GM11168 (cell line): ENCODE measurements around the gene ASB16.
"Not testable (repeated sequence)": the region's sequence is repeated elsewhere in the genome, so short reads cannot be mapped to it uniquely, and the experiment has no call there.

ENCODE experiments used
- in situ Hi-C: fragments of 300-500 bp; cut with MboI; formaldehyde crosslinking; loops from one replicate; pipeline ENCODE4 v1.12.0; 2022; ENCODE audit warnings: low sequenced_read_pairs; ENCODE audit not compliant: unreplicated experiment

Gene ASB16

DNA sequence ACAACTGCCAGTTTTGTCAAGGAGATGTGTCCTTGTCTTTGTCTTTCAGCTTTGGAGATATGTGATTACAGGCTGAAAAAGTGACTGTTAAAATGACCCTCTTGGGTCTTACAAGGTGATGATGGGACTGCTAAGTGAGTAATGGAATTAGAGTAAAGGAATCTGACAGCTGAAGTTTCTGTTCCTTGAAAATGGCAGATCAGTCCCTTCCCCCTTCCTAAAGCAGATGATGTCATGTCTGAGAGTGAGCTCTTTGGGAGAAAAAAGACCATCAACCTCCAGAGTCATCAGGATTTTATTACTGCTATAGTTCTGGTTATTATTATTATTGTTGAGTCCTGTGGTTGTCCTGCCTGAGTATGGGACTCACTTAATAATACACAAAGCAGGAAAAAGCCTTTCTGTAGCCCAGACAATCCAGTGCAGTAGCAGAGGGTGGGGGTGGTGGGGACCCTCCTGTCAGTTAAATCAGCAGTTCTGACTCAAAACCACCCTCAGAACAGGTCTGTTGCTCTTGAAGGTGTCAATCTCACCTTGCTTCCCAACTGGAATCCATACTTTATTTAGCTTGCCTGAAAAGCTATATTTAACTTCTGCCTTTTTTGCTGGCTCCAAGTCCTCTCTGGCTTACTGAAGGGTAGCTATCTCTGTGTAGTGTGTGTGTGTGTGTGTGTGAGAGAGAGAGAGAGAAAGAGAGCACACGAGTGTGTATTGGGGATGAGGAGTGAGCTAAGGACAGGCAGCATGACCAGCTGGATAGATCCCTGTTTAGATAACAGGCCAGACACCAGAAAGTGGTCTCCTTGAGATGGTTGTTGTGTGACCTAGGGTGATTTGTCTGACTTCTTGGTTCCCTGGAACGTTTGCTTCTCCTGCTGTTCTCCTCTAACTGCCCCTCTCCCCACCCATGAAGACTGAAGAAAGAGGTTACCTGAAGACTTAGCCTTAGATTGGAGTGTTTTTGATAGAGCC lies 23.8 kb upstream of the ASB16 start:
- in situ Hi-C loops, result no loop called here

DNA sequence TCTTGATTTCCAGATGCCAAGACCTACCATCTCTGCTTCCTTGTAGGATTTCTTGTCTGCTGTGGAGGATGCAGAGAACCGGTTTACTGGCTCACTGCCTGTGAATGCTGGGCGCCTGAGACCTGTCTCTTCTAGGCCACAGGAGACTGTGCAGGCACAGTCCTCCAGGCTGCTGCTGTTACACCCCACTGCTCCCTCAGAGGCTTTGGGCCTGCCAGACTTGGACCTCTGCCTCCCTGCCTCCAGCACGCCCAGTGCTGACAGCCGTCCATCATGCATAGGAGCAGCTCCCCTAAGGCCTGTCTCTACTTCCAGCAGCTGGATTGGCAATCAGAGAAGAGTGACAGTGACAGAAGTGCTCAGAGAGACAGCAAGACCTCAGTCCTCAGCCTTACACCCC lies 22.7 kb upstream of the ASB16 start:
- in situ Hi-C loops, result no loop called here

DNA sequence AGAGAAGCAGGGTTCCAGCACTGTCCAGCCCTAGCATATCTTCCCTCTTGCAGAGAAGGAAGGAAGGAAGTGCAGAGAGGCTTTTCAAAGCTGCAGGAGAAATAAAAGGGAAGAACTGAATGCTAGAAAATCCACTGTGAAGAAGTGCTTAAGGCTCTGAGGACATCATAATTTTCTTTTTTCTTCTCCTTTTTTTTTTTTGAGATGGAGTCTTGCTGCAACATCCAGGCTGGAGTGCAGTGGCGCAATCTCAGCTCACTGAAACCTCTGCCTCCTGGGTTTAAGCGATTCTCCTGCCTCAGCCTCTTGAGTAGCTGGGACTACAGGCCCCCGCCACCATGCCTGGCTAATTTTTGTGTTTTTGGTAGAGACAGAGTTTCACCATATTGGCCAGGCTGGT lies 21.4 kb upstream of the ASB16 start:
- in situ Hi-C loops, result not testable (repeated sequence)

DNA sequence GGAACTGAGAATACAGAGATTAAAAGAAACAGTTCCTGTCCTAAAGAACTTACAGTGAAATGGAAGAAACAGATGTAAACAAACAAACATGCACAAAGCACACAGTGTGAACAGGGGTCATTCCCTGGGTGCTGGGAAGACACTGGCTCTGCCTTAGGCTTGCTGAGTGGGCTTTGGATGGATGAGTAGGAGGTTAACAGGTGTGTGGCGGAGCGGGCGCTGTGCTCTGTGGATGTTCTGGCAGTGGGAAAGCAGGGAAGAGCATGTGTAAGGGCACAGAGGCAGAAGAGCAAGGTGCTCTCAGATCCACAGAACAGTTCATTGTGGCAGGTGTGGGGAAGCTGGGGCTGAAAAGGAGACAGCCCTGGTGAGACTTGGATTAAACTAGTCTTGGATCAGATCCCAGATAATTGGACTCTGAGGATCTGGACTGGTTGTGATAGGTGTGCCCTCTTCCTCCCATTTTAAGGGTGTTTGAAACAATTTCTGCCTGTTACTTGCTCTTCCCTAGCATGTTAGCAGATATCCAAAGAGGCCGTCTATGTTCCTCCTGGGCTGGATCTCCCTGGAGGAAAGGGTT lies 20.7 kb upstream of the ASB16 start:
- in situ Hi-C loops, result no loop called here

DNA sequence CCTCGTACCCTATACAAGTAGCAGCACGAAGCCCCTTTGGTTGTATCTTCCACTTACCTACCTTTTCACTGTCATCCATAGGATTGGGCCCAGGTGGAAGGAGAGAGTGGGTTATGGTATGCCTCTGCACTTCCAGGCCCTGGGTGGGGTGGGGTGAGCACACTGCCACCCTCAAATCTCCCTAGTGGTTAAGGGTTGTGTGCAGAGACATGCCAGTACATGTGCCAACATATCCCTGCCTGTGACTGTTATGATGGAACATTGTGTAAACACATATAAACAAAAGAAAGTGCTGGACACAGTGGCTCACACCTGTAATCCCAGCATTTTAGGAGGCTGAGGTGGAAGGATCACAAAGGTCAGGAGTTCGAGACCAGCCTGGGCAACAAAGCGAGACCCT lies 17.6 kb upstream of the ASB16 start:
- in situ Hi-C loops, result no loop called here

DNA sequence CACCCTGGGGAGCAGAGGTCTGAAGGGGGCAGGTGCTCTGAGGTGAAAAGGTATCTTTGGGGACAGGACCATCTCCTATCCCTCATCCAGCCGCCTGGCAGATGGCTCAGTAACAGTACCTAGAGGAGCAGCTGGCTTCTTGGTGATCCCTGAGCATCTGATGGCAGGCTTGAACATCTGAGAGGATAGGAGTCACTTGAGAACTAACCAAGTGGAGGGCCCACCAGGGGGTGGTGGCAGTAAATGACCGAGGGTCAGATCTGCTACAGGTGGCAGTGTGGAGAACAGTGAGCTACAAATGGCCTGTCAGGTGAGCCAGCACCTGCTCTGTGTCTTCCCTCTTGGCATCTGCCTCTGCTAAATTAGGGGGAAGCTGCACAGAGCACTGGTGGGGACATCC lies 15.0 kb upstream of the ASB16 start:
- in situ Hi-C loops, result no loop called here

DNA sequence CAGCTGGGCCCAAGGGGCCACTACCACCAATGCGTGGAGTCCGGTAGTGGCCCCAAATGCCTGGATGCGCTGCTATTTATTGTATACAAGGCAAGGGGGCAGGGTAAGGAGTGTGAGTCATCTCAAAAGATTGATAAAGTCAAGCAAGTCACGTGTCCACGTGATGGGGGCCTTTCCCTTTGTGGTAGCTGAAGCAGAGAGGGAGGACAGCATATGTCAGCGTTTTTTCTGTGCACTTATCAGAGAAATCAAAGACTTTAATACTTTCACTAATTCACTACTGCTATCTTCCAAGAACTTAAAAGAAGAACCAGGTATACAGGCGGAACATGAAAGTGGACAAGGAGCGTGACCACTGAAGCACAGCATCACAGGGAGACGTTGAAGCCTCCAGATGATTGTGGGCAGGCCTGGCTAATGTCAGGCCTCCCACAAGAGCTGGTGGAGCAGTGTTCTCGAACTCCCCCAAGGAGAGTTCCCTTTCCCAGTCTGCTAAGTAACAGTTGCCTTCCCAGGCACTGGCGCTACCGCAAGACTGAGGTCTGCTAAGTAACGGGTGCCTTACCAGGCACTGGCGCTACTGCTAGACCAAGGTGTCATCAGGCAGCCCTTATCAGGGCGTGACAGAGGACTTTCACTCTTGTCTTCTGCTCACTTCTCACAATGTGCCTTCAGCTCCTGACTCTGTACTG lies 10.8 kb upstream of the ASB16 start:
- in situ Hi-C loops, result no loop called here

DNA sequence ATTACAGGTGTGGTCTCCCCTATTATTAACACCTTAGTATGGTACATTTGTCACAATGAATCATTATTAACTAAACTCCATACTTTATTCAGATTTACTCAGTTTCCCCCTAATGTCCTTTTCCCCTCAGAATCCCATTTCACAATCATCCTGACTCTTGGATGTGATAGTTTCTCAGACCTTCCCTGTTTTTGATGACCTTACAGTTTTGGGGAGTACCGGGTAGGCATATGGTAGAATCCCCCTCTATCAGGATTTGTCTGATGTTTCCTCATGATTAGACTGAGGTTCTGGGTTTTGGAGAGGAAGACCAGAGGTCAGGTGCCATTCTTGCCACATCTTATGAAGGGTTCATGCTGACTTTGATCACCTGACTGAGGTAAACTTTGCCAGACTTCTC lies 6.0 kb upstream of the ASB16 start:
- in situ Hi-C loops, result no loop called here

DNA sequence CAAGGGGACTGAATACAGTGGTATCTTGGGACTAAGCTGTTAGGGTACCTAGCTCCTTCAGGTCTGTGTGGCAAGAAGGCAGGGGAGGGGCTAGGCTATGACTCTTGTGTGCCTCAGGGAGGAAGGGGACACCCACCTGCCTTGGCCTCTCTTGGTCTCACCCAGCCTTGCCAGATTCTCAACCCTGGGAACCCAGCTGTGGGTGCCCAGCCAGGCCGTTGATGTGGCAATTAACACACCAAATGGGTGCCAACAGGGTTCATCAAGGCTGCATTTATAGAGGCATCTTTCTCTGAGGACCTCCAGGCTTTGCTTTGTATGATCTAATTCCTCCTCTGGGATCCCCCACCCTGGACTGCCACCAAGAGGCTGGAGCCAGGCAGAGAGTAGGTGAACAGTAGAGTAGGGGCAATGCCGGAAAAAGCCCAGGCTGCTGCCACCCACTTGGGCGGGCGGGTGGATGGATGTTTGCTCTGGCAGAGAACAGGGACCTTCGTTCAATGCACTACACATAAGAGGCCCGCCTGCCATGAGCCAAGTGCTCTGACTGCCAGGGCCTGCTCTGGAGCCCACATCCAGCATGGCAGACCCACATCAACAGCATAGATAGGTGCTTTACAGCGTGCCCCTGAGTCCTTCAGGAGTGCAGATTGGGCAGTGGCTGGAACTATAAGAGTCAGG lies 3.2 kb upstream of the ASB16 start:
- in situ Hi-C loops, result no loop called here

DNA sequence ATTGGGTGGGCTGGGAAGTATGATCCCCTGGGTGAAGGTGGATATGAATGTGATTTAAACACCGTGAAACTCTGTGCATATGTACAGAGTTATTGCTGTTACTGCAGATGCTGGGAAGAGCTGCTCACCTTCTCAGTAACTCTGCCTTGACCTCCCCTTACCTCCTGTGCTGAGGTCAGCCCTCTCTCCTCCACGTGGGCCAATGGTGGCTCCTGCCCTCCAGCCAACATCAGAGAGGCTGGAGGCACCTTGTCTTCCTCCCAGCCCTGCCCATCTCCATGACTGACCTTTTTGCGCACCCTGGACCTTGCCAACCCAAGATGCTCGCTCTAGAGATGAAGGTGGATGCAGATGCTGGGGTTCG lies 387 bp upstream of the ASB16 start:
- in situ Hi-C loops, result no loop called here

DNA sequence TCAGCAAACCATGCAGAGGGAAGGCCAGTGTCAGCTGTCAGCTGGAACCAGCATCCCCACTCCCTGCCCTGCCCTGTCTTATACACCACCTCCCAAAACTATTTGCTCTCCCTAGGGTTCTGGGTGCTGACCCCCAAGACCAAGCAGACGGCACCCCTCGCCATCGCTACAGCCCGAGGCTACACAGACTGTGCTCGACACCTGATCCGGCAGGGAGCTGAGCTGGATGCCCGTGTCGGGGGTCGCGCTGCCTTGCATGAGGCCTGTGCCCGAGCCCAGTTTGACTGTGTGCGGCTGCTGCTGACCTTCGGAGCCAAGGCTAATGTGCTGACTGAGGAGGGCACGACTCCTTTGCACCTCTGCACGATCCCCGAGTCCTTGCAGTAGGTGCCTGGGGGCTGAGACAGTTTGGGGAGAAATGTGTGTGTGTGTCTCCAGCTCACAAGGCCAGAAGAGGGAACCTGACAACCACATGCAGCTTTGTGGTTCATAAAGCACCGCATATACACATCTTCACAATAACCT lies 1.5 kb downstream of the ASB16 start:
- in situ Hi-C loops, result no loop called here

DNA sequence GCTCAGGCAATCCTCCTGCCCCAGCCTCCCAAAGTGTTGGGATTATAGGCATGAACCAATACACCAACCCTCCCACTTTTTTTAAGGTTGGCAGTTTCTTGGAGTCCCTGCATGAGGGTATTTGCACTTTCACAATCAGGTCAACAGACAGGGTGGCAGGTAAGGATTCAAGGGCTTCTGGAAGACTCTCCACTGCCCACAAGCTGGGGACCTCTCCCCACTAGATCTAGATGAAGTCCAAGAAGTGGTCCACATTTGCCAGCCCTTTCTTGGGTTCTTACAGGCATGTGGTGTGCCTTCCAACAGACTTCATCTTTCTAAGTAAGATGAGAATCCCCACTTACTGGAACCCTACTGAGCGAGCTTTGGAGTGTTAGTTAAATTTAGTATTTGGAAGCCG lies 3.9 kb downstream of the ASB16 start:
- in situ Hi-C loops, result no loop called here

DNA sequence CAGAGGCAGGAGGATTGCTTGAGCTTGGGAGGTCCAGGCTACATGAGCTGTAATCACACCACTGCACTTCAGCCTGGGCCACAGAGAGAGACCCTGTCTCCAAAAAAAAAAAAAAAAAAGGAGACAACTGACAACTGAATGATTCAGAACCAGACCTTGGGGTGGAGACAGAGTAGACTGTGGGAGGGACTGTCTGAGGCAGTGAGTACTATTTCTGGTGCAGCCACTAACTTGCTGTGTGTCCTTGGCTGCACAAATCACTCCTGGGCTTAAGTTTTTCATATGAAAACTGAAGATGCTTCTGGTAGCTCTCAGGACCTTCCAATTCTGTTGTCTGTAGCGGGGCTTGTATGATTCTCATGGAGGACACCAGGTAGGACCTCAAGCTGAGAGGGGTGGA lies 5.8 kb downstream of the ASB16 start:
- in situ Hi-C loops, result no loop called here

DNA sequence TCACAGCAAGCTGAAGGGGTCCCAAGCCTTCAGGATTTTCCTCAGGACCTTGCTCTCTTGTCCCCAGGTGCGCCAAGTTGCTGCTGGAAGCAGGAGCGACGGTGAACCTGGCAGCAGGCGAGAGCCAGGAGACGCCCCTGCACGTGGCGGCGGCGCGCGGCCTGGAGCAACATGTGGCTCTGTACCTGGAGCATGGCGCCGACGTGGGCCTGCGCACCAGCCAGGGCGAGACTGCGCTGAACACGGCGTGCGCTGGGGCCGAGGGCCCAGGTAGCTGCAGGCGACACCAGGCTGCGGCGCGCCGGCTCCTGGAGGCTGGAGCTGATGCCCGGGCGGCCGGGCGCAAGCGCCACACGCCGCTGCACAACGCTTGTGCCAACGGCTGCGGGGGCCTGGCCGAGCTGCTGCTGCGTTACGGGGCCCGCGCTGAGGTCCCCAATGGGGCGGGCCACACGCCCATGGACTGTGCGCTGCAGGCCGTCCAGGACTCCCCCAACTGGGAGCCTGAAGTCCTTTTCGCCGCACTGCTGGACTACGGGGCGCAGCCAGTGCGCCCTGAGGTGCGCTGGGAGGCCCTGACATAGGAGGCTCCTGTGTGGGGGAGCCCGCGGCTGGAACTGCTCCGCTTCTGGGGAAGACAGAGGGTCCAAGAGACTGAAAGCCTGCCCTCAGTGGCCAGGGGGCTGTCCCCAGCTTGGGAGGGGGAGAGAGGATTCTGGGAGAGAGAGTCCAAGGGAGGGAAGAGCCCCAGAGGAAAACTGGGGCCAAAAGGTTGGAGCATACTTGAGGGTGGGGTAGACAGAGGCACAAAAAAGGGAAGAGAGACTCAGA lies 6.4 kb downstream of the ASB16 start:
- in situ Hi-C loops, result no loop called here

DNA sequence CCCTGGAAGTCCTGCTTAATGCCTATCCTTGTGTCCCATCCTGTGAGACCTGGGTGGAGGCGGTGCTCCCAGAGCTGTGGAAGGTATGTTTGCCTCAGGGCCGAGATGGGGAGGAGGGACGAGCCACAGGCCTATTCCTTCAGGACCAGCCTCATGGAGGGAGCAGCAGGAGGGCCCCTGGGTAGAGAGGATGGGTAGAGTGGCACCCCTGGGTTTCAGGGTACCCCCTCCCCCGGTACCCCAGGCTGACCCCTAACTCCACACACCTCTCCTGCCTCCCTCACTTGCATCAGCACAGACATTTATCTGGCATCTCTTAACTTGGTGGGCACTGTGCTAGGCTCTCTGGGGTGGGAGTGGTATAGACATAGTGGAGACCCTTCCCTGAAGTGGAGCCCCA lies 7.1 kb downstream of the ASB16 start:
- in situ Hi-C loops, result no loop called here

DNA sequence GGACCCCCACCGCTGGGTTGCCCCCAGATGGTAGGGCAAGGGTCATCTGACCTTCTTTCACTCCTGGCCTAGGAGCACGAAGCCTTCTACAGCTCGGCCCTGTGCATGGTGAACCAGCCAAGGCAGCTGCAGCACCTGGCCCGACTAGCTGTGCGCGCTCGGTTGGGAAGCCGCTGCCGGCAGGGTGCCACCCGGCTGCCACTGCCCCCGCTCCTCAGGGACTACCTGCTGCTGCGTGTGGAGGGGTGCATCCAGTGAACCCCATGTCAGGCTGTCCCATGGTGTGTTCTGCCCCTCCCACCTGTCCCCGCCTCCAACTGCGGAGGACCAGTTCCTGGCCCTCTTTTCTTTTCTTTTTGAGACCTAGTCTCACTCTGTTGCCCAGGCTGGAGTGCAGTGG lies 7.6 kb downstream of the ASB16 start:
- in situ Hi-C loops, result no loop called here

DNA sequence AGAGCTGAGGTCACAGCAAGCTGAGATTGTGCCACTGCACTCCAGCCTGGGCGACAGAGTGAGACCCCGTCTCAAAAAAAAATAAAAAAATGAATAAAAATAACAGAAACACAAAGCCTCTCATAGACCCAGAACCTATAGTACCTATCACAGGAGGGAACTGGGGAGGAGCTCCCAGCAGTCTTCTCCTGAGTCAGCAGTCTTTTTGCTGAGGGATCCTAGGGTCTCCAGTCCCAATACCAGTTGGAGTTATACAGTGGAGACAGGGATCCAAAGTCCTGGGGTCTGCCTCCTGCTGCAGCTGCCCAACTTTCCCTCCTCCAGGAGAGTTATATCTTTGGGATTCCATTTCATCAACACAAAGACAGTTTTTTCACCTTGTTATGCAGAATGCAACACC lies 12.5 kb downstream of the ASB16 start:
- in situ Hi-C loops, result no loop called here

DNA sequence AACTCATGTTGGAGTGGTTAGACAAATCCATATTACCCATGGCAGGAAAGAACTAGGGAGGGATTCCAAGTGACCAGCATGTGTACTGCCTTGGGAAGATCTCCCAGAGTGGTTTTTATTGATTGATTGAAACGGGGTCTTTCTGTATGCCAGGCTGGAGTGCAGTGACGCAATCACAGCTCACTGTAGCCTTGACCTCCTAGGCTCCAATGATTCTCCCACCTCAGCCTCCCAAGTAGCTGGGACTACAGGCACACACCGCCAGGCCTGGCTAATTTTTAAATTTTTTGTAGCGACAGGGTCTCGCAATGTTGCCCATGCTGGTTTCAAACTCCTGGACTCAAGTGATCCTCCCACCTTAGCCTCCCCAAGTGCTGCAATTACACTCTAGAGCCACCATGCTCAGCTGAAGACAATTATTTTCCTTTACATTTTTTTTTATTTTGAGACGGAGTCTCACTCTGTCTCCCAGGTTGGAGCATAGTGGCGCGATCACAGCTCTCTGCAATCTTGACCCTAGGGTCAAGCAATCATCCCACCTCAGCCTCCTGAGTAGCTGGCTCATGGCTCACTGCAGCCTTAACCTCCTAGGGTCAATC lies 13.8 kb downstream of the ASB16 start:
- in situ Hi-C loops, result no loop called here
